Lower leg skin (tissue), 4 donors: ENCODE measurements around the gene SCIMP. TPM values are rescaled to one million over a fixed set of nuclear protein-coding genes. Genes with fewer than 3 reads are reported as not detected.
"Not testable (repeated sequence)": the region's sequence is repeated elsewhere in the genome, so short reads cannot be mapped to it uniquely, and the experiment has no call there.

Experiments used
- DNase-seq, 2 donors: peaks; one replicate each; pipeline ENCODE4 v3.0.0-alpha.2; 2019; ENCODE audit warnings: low spot score in 2 of 2
- H3K4me3 ChIP-seq: fragments of 200-600 bp; sonication (generic); 2 replicates; pipeline ENCODE4 v1.5.1; 2017; ENCODE audit warnings: mild to moderate bottlenecking, low read depth; ENCODE audit not compliant: poor library complexity, severe bottlenecking
- POLR2A ChIP-seq, 2 donors: fragments of 450-650 bp; IDR thresholded peaks; one replicate each; pipeline ENCODE4 v1.6.1; 2016 to 2017; ENCODE audit warnings: antibody characterized with exemption in 2 of 2, mild to moderate bottlenecking in 1 of 2, moderate library complexity in 1 of 2
- WGBS, 2 donors: methylation state at CpG; one replicate each; pipeline ENCODE4 v1.1.5; 2018; 5-methylcytosine and 5-hydroxymethylcytosine counted together
- intact Hi-C: fragments of 100-400 bp; cut with DNase I; formaldehyde crosslinking; loops from one replicate; pipeline ENCODE4 v1.15.0; 2023; ENCODE audit warnings: low total_unique reads
- total RNA-seq, 4 donors: library from RNA; depleted of rRNA; stranded (reverse); fragments of >200 nt; gene quantifications; one replicate each; pipeline ENCODE4 v1.1.0, GENCODE V29; 2016
- TF ChIP-seq, protein P1 (sequence below), 3 donors: fragments of 450-650 bp; IDR thresholded peaks; one replicate each; pipeline ENCODE4 v1.5.1; 2016; ENCODE audit warnings: antibody characterized with exemption in 3 of 3, mild to moderate bottlenecking in 3 of 3, moderate library complexity in 2 of 3

Gene SCIMP
- total RNA-seq, 4 donors from 2014 or later, result 0.46 to 0.97 (median 0.71) TPM; not detected in 1

DNA sequence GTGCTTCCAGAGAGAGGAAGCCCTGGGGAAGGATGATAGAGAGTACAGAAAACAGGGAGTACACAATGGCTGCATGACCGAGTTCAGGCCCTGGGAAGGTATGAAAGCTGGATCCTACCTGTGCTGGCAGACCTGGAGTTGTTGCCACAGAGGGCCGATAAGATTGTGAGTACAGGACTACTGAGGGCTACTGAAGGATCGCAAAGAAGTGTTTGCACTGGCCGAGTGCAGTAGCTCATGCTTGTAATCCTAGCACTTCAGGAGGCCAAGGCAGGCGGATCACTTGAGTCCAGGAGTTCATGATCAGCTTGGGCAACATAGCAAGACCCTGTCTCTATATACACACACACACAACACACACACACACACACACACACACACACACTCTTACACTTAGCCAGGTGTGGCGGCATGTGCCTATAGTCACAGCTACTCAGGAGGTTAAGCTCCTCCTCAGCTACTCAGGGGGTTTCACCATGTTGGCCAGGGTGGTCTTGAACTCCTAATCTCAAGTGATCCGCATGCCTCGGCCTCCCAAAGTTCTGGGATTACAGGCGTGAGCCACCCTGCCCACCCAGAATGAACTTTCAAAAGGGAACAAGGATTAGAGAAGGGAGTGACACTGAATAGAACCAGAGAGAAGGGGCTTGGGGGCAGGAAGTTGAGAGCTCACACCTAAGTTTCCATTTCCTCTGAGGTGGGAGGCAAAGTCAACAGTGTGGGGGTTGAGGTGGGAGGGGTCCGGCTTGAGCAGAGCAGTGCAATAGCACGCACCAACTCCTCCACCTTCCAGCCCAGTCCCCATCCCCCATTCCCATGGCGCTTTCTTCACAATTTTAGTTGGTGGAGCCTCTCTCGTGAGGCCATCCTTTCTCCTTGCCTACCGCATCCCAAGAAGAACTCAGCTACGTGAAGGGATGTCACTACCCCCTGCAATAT lies 7.5 kb downstream of the SCIMP start:
- TF ChIP-seq POLR2A (IDR thresholded peaks at IDR 0.05), result no peak
- TF ChIP-seq, protein P1, sequence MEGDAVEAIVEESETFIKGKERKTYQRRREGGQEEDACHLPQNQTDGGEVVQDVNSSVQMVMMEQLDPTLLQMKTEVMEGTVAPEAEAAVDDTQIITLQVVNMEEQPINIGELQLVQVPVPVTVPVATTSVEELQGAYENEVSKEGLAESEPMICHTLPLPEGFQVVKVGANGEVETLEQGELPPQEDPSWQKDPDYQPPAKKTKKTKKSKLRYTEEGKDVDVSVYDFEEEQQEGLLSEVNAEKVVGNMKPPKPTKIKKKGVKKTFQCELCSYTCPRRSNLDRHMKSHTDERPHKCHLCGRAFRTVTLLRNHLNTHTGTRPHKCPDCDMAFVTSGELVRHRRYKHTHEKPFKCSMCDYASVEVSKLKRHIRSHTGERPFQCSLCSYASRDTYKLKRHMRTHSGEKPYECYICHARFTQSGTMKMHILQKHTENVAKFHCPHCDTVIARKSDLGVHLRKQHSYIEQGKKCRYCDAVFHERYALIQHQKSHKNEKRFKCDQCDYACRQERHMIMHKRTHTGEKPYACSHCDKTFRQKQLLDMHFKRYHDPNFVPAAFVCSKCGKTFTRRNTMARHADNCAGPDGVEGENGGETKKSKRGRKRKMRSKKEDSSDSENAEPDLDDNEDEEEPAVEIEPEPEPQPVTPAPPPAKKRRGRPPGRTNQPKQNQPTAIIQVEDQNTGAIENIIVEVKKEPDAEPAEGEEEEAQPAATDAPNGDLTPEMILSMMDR (IDR thresholded peaks at IDR 0.05), result no peak
- no peak overlapping the region for H3K4me3 ChIP-seq
- DNase-seq, result no peak
- intact Hi-C loops, result no loop called here
- WGBS, 2 donors, result 94% methylated on average over 15 of the region's 15 CpGs

DNA sequence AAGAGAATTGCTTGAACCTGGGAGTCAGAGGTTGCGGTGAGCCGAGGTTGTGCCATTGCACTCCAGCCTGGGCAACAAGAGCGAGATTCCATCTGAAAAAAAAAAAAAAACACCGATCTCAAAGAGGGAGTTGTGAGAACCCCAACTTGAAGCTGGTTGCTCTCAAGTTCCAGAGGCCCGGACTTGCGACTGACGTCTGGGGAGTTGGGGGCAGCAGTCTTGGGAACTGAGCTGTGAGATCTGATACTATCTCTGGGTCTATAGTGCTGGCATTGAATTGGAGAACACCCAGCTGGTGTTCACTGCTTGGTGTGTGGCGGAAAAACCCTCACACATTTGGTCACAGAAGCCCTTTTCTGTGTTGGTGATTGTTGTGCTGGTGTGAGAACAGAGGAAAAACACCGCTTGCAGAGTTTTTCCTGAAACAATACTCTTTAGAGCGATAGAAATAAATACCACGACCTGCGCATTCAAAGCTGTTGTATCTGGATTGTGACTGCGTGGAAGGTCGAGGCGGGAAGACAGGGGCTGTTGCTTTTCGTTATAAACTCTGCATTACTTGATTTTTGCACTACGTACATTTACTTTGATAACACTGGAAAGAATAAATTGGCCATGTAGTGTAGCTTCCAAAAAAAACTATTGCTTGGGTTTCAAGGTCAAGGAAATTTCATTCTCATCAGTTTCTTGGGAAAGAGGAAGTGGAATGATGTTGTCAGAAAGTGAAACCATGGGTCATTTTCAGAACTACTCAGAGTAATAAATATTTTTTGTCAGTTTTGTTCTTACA lies 8.8 kb downstream of the SCIMP start:
- no peak for TF ChIP-seq POLR2A (IDR thresholded peaks at IDR 0.05)
- TF ChIP-seq, protein P1 (IDR thresholded peaks at IDR 0.05), result no peak
- DNase-seq, result no peak
- H3K4me3 ChIP-seq, result no peak overlapping the region
- intact Hi-C loops, result no loop called here
- WGBS, 2 donors, result 87 to 95% methylated on average over 17 of the region's 17 CpGs

DNA sequence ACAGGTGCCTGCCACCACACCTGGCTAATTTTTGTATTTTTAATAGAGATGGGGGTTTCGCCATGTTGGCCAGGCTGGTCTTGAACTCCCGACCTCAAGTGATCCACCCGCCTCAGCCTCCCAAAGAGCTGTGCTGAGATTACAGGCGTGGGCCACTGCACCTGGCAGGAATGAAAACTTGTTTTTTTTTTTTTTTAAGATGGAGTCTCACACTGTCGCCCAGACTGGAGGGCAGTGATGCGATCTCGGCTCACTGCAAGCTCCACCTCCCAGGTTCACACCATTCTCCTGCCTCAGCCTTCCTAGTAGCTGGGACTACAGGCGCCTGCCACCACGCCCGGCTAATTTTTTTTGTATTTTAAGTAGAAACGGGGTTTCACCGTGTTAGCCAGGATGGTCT lies 12.7 kb downstream of the SCIMP start:
- WGBS, 2 donors, result 91 to 94% methylated on average over 12 of the region's 12 CpGs
- intact Hi-C loops, H3K4me3 ChIP-seq, DNase-seq: not testable (repeated sequence)

DNA sequence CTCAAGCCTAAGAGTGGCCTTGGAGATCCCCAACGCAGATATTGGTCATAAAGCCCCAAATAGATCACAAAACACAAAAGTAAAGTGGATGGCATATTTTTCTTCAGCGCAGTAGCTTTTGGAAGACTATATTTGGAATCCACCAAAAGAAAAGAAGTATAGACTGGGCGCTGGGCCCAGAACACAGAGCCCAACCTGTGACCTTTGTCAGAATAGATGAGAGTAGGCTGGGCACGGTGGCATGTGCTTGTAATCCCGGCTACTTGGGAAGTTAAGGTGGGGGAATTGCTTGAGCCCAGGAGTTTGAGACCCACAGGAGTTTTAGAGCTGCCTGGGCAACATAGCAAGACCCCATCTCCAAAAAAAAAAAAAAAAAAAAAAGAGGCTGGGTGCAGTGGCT lies 14.6 kb downstream of the SCIMP start:
- intact Hi-C loops, result no loop called here
- TF ChIP-seq POLR2A (IDR thresholded peaks at IDR 0.05), result no peak
- TF ChIP-seq, protein P1 (IDR thresholded peaks at IDR 0.05), result no peak
- no peak for DNase-seq
- H3K4me3 ChIP-seq, result no peak overlapping the region
- 90 to 94% methylated on average over 5 of the region's 5 CpGs for WGBS, 2 donors

DNA sequence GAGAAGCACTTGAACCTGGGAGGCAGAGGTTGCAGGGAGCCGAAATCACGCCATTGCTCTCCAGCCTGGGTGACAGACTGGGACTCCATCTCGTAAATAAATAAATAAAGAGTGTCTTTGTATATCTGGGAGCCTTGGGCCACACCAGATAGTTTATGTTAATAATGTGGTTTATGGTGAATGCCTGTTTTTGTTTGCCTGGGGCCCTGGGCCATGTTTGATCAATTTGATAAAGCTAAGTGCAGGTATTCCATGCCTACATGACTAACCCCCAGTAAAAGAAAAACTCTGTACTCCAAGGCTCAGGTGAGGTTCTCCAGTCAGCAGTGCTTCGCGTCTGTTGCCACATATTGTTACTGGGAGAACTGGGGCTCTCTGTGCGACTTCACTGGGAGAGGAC lies 15.1 kb downstream of the SCIMP start:
- WGBS, 2 donors, result 91 to 94% methylated on average over 6 of the region's 6 CpGs
- DNase-seq, result no peak
- intact Hi-C loops, result no loop called here
- TF ChIP-seq, protein P1 (IDR thresholded peaks at IDR 0.05), result no peak
- no peak for TF ChIP-seq POLR2A (IDR thresholded peaks at IDR 0.05)
- H3K4me3 ChIP-seq, result no peak overlapping the region

DNA sequence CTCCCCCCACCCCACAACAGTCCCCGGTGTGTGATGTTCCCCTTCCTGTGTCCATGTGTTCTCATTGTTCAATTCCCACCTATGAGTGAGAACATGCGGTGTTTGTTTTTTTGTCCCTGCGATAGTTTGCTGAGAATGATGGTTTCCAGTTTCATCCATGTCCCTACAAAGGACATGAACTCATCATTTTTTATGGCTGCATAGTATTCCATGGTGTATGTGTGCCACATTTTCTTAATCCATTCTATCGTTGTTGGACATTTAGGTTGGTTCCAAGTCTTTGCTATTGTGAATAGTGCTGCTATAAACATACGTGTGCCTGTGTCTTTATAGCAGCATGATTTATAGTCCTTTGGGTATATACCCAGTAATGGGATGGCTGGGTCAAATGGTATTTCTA lies 17.1 kb downstream of the SCIMP start:
- H3K4me3 ChIP-seq, intact Hi-C loops, DNase-seq: not testable (repeated sequence)
- 96 to 98% methylated on average over 4 of the region's 5 CpGs for WGBS, 2 donors
